GM23248 (cell line): ENCODE results near the gene POLN.

Experiments
- EZH2 ChIP-seq: fragments of 200-600 bp; sonication (generic); IDR thresholded peaks from 2 replicates; pipeline ENCODE4 v1.6.1; 2018; ENCODE audit warnings: antibody characterized with exemption, mild to moderate bottlenecking; ENCODE audit not compliant: insufficient read depth, poor library complexity, severe bottlenecking
- EZH2phosphoT487 ChIP-seq: fragments of 200-600 bp; sonication (generic); IDR thresholded peaks from 2 replicates; pipeline ENCODE4 v1.6.1; 2018; ENCODE audit warnings: antibody characterized with exemption, moderate library complexity, mild to moderate bottlenecking, low read depth; ENCODE audit not compliant: insufficient read depth

DNA sequence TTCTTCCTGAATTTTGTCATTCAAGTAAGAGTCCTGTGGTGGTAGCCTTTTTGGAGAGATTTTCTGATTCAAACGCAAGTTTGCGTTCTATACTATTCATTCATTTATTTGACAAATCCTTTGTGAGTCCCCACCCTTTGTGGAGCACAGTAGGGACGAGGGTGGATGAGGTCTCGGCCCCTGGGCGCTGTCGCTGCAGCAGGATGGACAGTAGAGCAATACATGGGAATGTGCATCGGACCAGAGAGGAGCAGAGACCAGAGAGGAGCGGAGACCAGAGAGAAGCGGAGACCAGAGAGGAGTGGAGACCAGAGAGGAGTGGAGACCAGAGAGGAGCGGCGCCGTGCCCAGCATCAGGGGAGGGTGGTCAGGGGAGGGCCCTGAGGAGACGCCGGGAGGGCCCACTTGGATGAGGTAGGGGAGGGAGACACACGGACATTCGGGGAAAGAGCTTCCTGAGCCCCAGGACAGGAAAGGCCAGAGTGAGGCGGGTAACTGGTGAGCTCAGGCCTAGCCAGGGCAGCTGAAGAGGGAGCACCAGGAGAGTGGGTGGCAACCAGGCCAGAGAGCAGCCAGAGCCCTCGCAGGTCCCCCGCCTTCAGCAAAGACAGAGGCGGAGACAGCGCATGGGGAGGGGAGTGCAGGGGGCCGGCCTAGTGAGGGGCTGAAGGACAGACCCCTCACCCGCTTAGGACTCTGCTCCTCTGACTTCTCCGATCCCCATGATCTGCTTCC lies 115.4 kb downstream of the POLN start:
- no peak for TF ChIP-seq EZH2
- no peak for TF ChIP-seq EZH2phosphoT487
